ENCODE data around the gene BTG3. TPM values are rescaled to one million over a fixed set of nuclear protein-coding genes. Genes with fewer than 3 reads are reported as not detected.

BTG3 gene
- total RNA-seq, 8 experiments from 2014 or later = 30.6 to 69.0 (median 40.7) TPM

DNA sequence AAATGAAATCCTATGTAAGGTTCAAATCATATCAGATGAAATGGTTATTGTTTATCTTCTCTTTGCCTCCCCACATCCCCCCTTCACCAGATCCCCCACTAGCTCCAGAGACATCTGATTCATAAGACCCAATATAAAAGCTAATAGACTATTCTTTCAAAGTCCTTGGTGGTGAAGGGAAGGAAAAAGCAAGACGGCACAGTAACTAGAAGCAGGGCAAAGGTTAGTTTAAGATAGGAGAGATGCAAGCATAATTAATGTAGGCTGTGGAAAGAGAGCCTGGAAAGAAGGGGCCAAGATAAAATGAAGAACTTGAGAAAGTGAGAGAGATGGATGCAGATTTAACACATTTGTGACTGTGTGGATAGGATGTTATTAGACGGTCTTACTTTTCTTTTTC, 33.8 kb downstream of the BTG3 start:
- WGBS, 10 experiments = 20 to 100% (median 86%) methylated on average over 1 to 2 of the region's 2 CpGs; no CpG with 5 or more reads in 1 of the 10 experiments
- Histone ChIP-seq H3K4me1 (replicated peaks in 1 of 2) (no peaks in the 10 kb centered on the region), H3K27ac (no peak overlapping the region), H3K4me3 (no peak overlapping the region)
- ATAC-seq (replicated peaks in 6 of 8) = no peak
- in situ Hi-C loops (cut with MboI; ENCODE audit: low pct_unique_long_range_greater_than_20kb in 2 of 9, low sequenced_read_pairs in 9 of 9, unreplicated experiment in 9 of 9) = loop anchor here in 2 of 9 experiments (10.0 to 25.0 kb wide), 2 partner anchors 174 to 192 kb away; no protein-coding TSS in a partner anchor

DNA sequence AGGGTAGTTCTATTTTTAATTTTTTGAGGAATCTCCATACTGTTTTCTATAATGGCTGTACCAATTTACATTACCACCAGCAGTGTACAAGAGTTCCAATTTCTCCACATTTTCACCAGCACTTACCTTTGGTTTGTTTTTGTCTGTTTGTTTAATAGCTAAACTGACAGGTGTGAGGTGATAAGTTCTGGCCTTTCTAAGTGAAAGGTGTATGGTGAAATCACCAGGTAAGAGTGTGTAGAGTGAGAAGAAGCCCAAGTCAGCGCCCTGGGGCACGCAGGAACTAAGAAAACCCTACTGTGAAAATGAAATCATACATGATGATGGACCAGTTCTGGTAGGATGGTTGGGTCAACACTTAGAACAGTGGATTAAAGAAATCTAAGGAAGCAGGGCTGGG, 34.5 kb downstream of the BTG3 start:
- no peaks in the 10 kb centered on the region for H3K4me1 ChIP-seq (replicated peaks in 1 of 2)
- no peak overlapping the region for H3K4me3 ChIP-seq
- H3K27ac ChIP-seq = no peak overlapping the region
- ATAC-seq (replicated peaks in 6 of 8) = no peak
- 60 to 100% (median 95%) methylated on average over 1 to 2 of the region's 2 CpGs; no CpG with 5 or more reads in 5 of the 10 experiments for WGBS, 10 experiments
- in situ Hi-C loops (cut with MboI; ENCODE audit: low pct_unique_long_range_greater_than_20kb in 2 of 9, low sequenced_read_pairs in 9 of 9, unreplicated experiment in 9 of 9) = loop anchor here in 2 of 9 experiments (10.0 to 25.0 kb wide), 2 partner anchors 173 to 191 kb away; no protein-coding TSS in a partner anchor

- in situ Hi-C loops (cut with MboI; ENCODE audit: low pct_unique_long_range_greater_than_20kb in 2 of 9, low sequenced_read_pairs in 9 of 9, unreplicated experiment in 9 of 9) = loop anchor here in 2 of 9 experiments (10.0 to 25.0 kb wide), 2 partner anchors 173 to 190 kb away; no protein-coding TSS in a partner anchor
- no peak for ATAC-seq (replicated peaks in 6 of 8)
- WGBS, 10 experiments = 0 to 100% (median 92%) methylated on average over 1 of the region's 1 CpG; no CpG with 5 or more reads in 1 of the 10 experiments
- Histone ChIP-seq H3K4me1 (replicated peaks in 1 of 2) (no peaks in the 10 kb centered on the region), H3K27ac (no peak overlapping the region), H3K4me3 (no peak overlapping the region)
Measured at GRCh38 chr21:17577701-17578100, 35.0 kb downstream of the BTG3 start.

- Histone ChIP-seq H3K27ac (no peak overlapping the region), H3K4me3 (no peak overlapping the region), H3K4me1 (replicated peaks in 1 of 2) (no peaks in the 10 kb centered on the region)
- WGBS, 10 experiments = 0 to 95% (median 62%) methylated on average over 1 to 5 of the region's 5 CpGs
- in situ Hi-C loops (cut with MboI; ENCODE audit: low pct_unique_long_range_greater_than_20kb in 2 of 9, low sequenced_read_pairs in 9 of 9, unreplicated experiment in 9 of 9) = loop anchor here in 2 of 9 experiments (10.0 to 25.0 kb wide), 2 partner anchors 171 to 189 kb away; no protein-coding TSS in a partner anchor
- no peak for ATAC-seq (replicated peaks in 6 of 8)
Measured at GRCh38 chr21:17576080-17576835, 36.4 kb downstream of the BTG3 start.

- in situ Hi-C loops (cut with MboI; ENCODE audit: low pct_unique_long_range_greater_than_20kb in 2 of 9, low sequenced_read_pairs in 9 of 9, unreplicated experiment in 9 of 9) = loop anchor here in 2 of 9 experiments (10.0 to 25.0 kb wide), 2 partner anchors 170 to 188 kb away; no protein-coding TSS in a partner anchor
- no peak overlapping the region for H3K27ac ChIP-seq
- no peak for ATAC-seq (replicated peaks in 6 of 8)
- WGBS, 10 experiments = 17 to 100% (median 100%) methylated on average over 1 to 5 of the region's 5 CpGs; no CpG with 5 or more reads in 3 of the 10 experiments
- no peak overlapping the region for H3K4me3 ChIP-seq
- H3K4me1 ChIP-seq (replicated peaks in 1 of 2) = no peaks in the 10 kb centered on the region
Measured at GRCh38 chr21:17575076-17575475, 37.6 kb downstream of the BTG3 start.

GRCh38 chr21:17572431-17572830, 40.3 kb downstream of the BTG3 start:
- no peak overlapping the region for H3K27ac ChIP-seq
- no peak for ATAC-seq (replicated peaks in 6 of 8)
- whole genome bisulfite sequencing, 10 experiments = 67 to 100% (median 86%) methylated on average over 1 to 6 of the region's 6 CpGs
- H3K4me1 ChIP-seq (replicated peaks in 1 of 2) = no peaks in the 10 kb centered on the region
- in situ Hi-C loops (cut with MboI; ENCODE audit: low pct_unique_long_range_greater_than_20kb in 2 of 9, low sequenced_read_pairs in 9 of 9, unreplicated experiment in 9 of 9) = loop anchor here in 2 of 9 experiments (10.0 to 25.0 kb wide), 3 partner anchors 110 to 185 kb away; no protein-coding TSS in a partner anchor
- no peak overlapping the region for H3K4me3 ChIP-seq

DNA sequence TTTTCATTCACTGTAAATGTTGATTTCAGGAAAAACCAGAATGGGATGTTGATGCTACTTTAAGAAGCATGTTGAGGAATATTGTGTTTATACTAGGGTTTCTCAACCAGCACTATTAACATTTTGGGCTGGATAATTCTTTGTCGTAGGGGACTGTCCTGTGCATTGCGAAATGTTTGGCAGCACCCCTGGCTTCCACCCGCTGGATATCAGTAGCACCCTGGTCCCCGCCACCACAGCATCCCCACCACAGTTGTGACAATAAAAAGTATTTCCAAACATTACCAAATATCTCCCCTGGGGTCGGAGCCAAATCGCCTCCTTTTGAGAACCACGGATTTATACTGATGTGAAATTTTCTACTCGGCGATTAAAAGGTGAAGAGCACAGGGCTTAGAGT, 41.9 kb downstream of the BTG3 start:
- no peaks in the 10 kb centered on the region for H3K4me1 ChIP-seq (replicated peaks in 1 of 2)
- no peak for ATAC-seq (replicated peaks in 6 of 8)
- H3K4me3 ChIP-seq = no peak overlapping the region
- in situ Hi-C loops (cut with MboI; ENCODE audit: low pct_unique_long_range_greater_than_20kb in 2 of 9, low sequenced_read_pairs in 9 of 9, unreplicated experiment in 9 of 9) = loop anchor here in 2 of 9 experiments (10.0 to 25.0 kb wide), 3 partner anchors 108 to 183 kb away; no protein-coding TSS in a partner anchor
- H3K27ac ChIP-seq = no peak overlapping the region
- 20 to 100% (median 84%) methylated on average over 1 to 9 of the region's 9 CpGs for WGBS, 10 experiments

DNA sequence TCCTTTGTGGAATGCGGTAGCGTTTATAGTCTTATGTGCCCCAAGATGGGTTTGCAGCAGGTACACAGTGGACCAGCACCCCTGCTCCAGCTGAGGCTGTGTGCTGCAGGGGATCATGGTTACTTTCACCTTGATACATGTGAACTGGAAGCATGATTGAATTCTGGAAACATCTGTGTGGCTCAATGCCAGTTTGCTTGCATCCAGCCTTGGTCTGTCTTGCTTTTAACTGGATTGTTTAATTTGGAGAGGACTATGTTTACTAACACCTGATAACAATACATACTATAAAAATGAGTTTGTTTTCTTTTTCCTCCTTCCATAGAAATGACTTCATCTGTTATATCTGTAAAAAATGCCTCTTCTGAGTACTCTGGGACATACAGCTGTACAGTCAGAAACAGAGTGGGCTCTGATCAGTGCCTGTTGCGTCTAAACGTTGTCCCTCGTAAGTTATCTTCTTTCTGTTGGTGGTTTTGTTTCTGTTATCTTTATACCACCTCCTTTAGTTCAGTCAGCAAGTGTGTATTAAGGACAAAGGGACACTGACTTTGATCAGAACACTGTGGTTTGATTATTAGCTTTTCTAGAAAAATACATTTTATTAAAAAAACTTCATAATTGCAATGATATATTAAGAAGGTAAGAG, 52.2 kb downstream of the BTG3 start:
- Histone ChIP-seq H3K4me3 (no peak overlapping the region), H3K27ac (no peak overlapping the region), H3K4me1 (replicated peaks in 1 of 2) (no peaks in the 10 kb centered on the region)
- in situ Hi-C loops (cut with MboI; ENCODE audit: low pct_unique_long_range_greater_than_20kb in 2 of 9, low sequenced_read_pairs in 9 of 9, unreplicated experiment in 9 of 9) = loop anchor here in 2 of 9 experiments (25.0 kb wide), 2 partner anchors 98 to 173 kb away; no protein-coding TSS in a partner anchor
- 66 to 100% (median 94%) methylated on average over 2 to 5 of the region's 5 CpGs; no CpG with 5 or more reads in 1 of the 10 experiments for WGBS, 10 experiments
- no peak for ATAC-seq (replicated peaks in 6 of 8)

- 21 to 100% (median 75%) methylated on average over 1 to 5 of the region's 6 CpGs; no CpG with 5 or more reads in 1 of the 10 experiments for WGBS, 10 experiments
- ATAC-seq (replicated peaks in 6 of 8) = peak; percentile 51 to 91 (median 82)
- Histone ChIP-seq H3K4me1 (replicated peaks in 1 of 2) (peaks cover 8 to 17% of the 10 kb centered on the region in 2 donors), H3K27ac (peak overlapping the region in 1 of 2 donors; percentile 44), H3K4me3 (no peak overlapping the region)
- in situ Hi-C loops (cut with MboI; ENCODE audit: low pct_unique_long_range_greater_than_20kb in 2 of 9, low sequenced_read_pairs in 9 of 9, unreplicated experiment in 9 of 9) = loop anchor here in 2 of 9 experiments (25.0 kb wide), 2 partner anchors 93 to 168 kb away; no protein-coding TSS in a partner anchor
Measured at GRCh38 chr21:17554679-17555465, 57.8 kb downstream of the BTG3 start.

DNA sequence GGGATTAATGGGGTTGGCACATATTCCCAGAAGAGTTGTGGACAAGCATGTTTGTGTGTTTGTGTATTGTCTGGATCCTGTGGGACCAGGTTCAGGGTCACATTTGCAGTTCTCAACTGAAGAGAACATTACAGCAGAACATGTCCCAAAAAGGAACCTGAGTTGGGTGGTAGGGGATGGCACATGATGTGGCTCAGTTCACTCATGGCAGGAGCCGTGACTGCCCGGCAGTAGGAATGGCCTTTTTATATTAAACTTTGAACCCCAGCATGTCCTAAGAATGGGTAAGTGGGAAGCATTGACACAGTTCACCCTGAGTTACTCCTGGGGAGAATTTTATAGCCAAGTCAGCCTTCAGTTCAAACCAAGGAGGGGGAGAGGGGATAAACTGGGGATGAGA, 58.6 kb downstream of the BTG3 start:
- no peak overlapping the region for H3K27ac ChIP-seq
- peaks cover 8 to 17% of the 10 kb centered on the region in 2 donors for H3K4me1 ChIP-seq (replicated peaks in 1 of 2)
- WGBS, 10 experiments = 31 to 100% (median 68%) methylated on average over 2 of the region's 2 CpGs; no CpG with 5 or more reads in 6 of the 10 experiments
- in situ Hi-C loops (cut with MboI; ENCODE audit: low pct_unique_long_range_greater_than_20kb in 2 of 9, low sequenced_read_pairs in 9 of 9, unreplicated experiment in 9 of 9) = loop anchor here in 2 of 9 experiments (25.0 kb wide), 2 partner anchors 92 to 167 kb away; no protein-coding TSS in a partner anchor
- no peak overlapping the region for H3K4me3 ChIP-seq
- ATAC-seq (replicated peaks in 6 of 8) = no peak

DNA sequence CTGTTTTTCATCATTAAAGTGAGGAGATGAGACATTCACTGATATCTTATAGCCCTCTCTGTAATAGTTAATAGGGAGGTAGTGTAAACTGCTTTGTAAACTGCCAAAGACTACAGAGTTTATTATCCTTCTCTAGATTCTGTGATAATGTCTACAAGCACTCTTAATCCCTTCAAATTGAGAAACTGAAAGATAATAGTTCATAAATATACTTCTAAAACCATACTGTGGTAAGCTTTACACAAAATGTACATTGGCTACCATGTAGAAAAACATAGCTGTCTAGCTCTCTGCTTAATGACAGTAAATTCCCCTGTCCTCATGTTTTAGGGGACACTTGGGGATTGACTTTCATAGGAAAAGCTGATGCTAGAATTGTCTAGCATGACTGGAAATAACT, 60.3 kb downstream of the BTG3 start:
- Histone ChIP-seq H3K27ac (no peak overlapping the region), H3K4me3 (no peak overlapping the region), H3K4me1 (replicated peaks in 1 of 2) (peaks cover 8 to 17% of the 10 kb centered on the region in 2 donors)
- ATAC-seq (replicated peaks in 6 of 8) = no peak
- in situ Hi-C loops (cut with MboI; ENCODE audit: low pct_unique_long_range_greater_than_20kb in 2 of 9, low sequenced_read_pairs in 9 of 9, unreplicated experiment in 9 of 9) = loop anchor here in 2 of 9 experiments (25.0 kb wide), 2 partner anchors 90 to 165 kb away; no protein-coding TSS in a partner anchor

- H3K27ac ChIP-seq = no peak overlapping the region
- no peak overlapping the region for H3K4me3 ChIP-seq
- peaks cover 8 to 17% of the 10 kb centered on the region in 2 donors for H3K4me1 ChIP-seq (replicated peaks in 1 of 2)
- ATAC-seq (replicated peaks in 6 of 8) = peak in 1 of 8 experiments; percentile 28
- in situ Hi-C loops (cut with MboI; ENCODE audit: low pct_unique_long_range_greater_than_20kb in 2 of 9, low sequenced_read_pairs in 9 of 9, unreplicated experiment in 9 of 9) = loop anchor here in 2 of 9 experiments (25.0 kb wide), 2 partner anchors 88 to 163 kb away; no protein-coding TSS in a partner anchor
- 40 to 100% (median 94%) methylated on average over 1 to 5 of the region's 5 CpGs; no CpG with 5 or more reads in 4 of the 10 experiments for WGBS, 10 experiments
Measured at GRCh38 chr21:17550671-17551308, 61.9 kb downstream of the BTG3 start.

Measured in motor neuron (in vitro differentiated cells).